ENCODE measurements around the gene C4orf50.

C4orf50 gene

DNA sequence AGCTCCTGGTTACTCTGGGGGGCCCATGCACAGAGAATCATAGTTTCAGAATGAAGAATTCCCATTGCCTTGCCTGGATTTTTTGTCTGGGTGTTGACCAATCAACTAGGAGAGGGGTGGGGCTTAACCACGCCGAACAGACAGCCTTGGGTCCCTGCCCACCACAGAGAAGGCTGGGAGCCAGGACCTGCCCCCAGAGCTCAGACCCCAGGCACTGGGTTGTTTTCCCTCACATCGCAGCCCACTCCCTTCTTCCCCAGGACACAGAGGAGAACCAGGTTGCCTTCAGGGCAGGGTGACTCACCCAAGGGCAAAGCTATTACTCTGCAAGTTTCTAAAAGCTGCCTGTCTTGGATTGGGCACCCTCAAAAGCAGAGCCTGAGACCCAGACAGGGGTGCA is 102.0 kb downstream of the C4orf50 start:
- Histone ChIP-seq H3K79me2 (ENCODE audit: insufficient read depth, low read length) (no peaks in the 10 kb centered on the region), H3K27ac (ENCODE audit: low read length) (no peak overlapping the region), H3K9ac (ENCODE audit: low read depth, low read length) (no peak overlapping the region), H2AFZ (ENCODE audit: low read depth, low read length) (no peak overlapping the region), H3K4me2 (ENCODE audit: insufficient read depth, low read length) (no peak overlapping the region), H3K27me3 (ENCODE audit: insufficient read depth, low read length, poor library complexity) (no peaks in the 10 kb centered on the region), H4K20me1 (ENCODE audit: insufficient read depth, low read length) (no peaks in the 10 kb centered on the region), H3K36me3 (ENCODE audit: insufficient read depth, low read length) (no peaks in the 10 kb centered on the region), H3K4me1 (ENCODE audit: insufficient read depth, low read length) (no peaks in the 10 kb centered on the region), H3K4me3 (ENCODE audit: low read depth in 1 of 2, low read length in 2 of 2) (no peak overlapping the region), H3K9me3 (ENCODE audit: insufficient read depth, low read length, severe bottlenecking) (no peaks in the 10 kb centered on the region)
- DNase-seq: no peak
- no peak for ATAC-seq (ENCODE audit: insufficient read depth, low read depth)
- TF ChIP-seq EZH2 (IDR thresholded peaks at IDR 0.05; ENCODE audit: borderline replicate concordance, low read depth, low read length, severe bottlenecking): no peak
- TF ChIP-seq, protein P1, sequence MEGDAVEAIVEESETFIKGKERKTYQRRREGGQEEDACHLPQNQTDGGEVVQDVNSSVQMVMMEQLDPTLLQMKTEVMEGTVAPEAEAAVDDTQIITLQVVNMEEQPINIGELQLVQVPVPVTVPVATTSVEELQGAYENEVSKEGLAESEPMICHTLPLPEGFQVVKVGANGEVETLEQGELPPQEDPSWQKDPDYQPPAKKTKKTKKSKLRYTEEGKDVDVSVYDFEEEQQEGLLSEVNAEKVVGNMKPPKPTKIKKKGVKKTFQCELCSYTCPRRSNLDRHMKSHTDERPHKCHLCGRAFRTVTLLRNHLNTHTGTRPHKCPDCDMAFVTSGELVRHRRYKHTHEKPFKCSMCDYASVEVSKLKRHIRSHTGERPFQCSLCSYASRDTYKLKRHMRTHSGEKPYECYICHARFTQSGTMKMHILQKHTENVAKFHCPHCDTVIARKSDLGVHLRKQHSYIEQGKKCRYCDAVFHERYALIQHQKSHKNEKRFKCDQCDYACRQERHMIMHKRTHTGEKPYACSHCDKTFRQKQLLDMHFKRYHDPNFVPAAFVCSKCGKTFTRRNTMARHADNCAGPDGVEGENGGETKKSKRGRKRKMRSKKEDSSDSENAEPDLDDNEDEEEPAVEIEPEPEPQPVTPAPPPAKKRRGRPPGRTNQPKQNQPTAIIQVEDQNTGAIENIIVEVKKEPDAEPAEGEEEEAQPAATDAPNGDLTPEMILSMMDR (IDR thresholded peaks at IDR 0.05; ENCODE audit: borderline replicate concordance, extremely low read depth, low read length, poor library complexity, severe bottlenecking): no peak

DNA sequence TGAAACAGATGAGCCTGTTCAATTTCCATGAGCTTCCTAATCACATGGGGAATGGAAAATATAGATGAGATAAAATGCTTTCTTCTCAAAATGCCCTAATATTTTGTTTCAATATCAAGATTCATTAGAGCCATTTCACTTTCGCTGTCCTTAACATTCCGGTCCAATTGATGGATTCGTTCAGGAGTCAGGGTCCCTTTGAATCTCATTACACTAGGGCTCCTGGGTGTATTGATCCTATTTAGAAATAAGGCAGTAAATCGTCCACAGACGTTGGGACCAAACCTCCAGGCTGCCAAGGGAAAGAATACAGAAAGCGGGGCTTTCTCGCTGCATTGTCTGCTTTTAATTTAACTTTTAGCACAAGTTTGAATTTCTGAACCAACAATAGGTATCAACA is 104.8 kb downstream of the C4orf50 start:
- H2AFZ ChIP-seq (ENCODE audit: low read depth, low read length): no peak overlapping the region
- no peak for TF ChIP-seq EZH2 (IDR thresholded peaks at IDR 0.05; ENCODE audit: borderline replicate concordance, low read depth, low read length, severe bottlenecking)
- TF ChIP-seq, protein P1 (IDR thresholded peaks at IDR 0.05; ENCODE audit: borderline replicate concordance, extremely low read depth, low read length, poor library complexity, severe bottlenecking): no peak
- DNase-seq (no peak), ATAC-seq (ENCODE audit: insufficient read depth, low read depth) (no peak)
- no peak overlapping the region for H3K9ac ChIP-seq (ENCODE audit: low read depth, low read length)
- H3K4me2 ChIP-seq (ENCODE audit: insufficient read depth, low read length): no peak overlapping the region
- no peaks in the 10 kb centered on the region for H3K36me3 ChIP-seq (ENCODE audit: insufficient read depth, low read length)
- no peaks in the 10 kb centered on the region for H4K20me1 ChIP-seq (ENCODE audit: insufficient read depth, low read length)
- no peaks in the 10 kb centered on the region for H3K79me2 ChIP-seq (ENCODE audit: insufficient read depth, low read length)
- no peaks in the 10 kb centered on the region for H3K4me1 ChIP-seq (ENCODE audit: insufficient read depth, low read length)
- no peaks in the 10 kb centered on the region for H3K27me3 ChIP-seq (ENCODE audit: insufficient read depth, low read length, poor library complexity)
- no peak overlapping the region for H3K4me3 ChIP-seq (ENCODE audit: low read depth in 1 of 2, low read length in 2 of 2)
- H3K9me3 ChIP-seq (ENCODE audit: insufficient read depth, low read length, severe bottlenecking): no peaks in the 10 kb centered on the region
- H3K27ac ChIP-seq (ENCODE audit: low read length): no peak overlapping the region

DNA sequence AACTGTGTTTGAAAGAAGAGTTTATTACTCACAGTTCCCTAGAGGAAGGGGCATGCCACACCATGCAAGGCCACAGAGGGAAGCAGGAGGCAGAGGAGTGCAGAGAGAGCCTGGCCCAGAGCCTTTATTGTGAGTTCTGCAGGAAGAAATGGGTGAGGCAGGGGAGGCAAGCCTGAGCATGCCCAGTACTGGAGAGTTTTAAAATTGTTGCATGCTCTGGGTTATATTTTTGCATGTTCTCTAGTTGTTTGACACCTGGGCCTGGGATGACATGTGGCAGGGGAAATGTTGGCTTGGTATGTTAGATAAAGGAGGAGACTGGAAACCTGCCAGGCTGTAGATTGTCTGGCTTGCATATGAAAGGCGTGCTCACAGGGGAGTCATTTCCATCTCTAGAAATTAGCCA is 105.6 kb downstream of the C4orf50 start:
- no peak overlapping the region for H3K27ac ChIP-seq (ENCODE audit: low read length)
- no peak for DNase-seq

More for the DNA sequence above, 105.6 kb downstream of the C4orf50 start:
- no peak overlapping the region for H3K9ac ChIP-seq (ENCODE audit: low read depth, low read length)
- no peak overlapping the region for H3K4me2 ChIP-seq (ENCODE audit: insufficient read depth, low read length)
- no peaks in the 10 kb centered on the region for H4K20me1 ChIP-seq (ENCODE audit: insufficient read depth, low read length)
- H3K9me3 ChIP-seq (ENCODE audit: insufficient read depth, low read length, severe bottlenecking): no peaks in the 10 kb centered on the region
- H3K27me3 ChIP-seq (ENCODE audit: insufficient read depth, low read length, poor library complexity): no peaks in the 10 kb centered on the region
- H2AFZ ChIP-seq (ENCODE audit: low read depth, low read length): no peak overlapping the region
- TF ChIP-seq, protein P1 (IDR thresholded peaks at IDR 0.05; ENCODE audit: borderline replicate concordance, extremely low read depth, low read length, poor library complexity, severe bottlenecking): no peak
- no peak for TF ChIP-seq EZH2 (IDR thresholded peaks at IDR 0.05; ENCODE audit: borderline replicate concordance, low read depth, low read length, severe bottlenecking)
- no peak overlapping the region for H3K4me3 ChIP-seq (ENCODE audit: low read depth in 1 of 2, low read length in 2 of 2)
- no peaks in the 10 kb centered on the region for H3K4me1 ChIP-seq (ENCODE audit: insufficient read depth, low read length)
- no peak for ATAC-seq (ENCODE audit: insufficient read depth, low read depth)
- no peaks in the 10 kb centered on the region for H3K36me3 ChIP-seq (ENCODE audit: insufficient read depth, low read length)
- no peaks in the 10 kb centered on the region for H3K79me2 ChIP-seq (ENCODE audit: insufficient read depth, low read length)

Data from DND-41 (cell line).